K562 (cell line): ENCODE data around the gene WASHC3. TPM values are rescaled to one million over a fixed set of nuclear protein-coding genes. Genes with fewer than 3 reads are reported as not detected.

Experiments used
- CBX2 ChIP-seq: fragments of 200-600 bp; sonication (generic); IDR thresholded peaks from one replicate; pipeline ENCODE4 v1.6.1; 2012; ENCODE audit warnings: mild to moderate bottlenecking, low read length, inconsistent platforms; ENCODE audit not compliant: insufficient read depth, poor library complexity, severe bottlenecking
- CC2D1A ChIP-seq: fragments of 450-650 bp; IDR thresholded peaks from 2 replicates; pipeline ENCODE4 v1.6.1; 2017; ENCODE audit warnings: mild to moderate bottlenecking
- LARP7 ChIP-seq: fragments of 450-650 bp; IDR thresholded peaks from 2 replicates; pipeline ENCODE4 v1.6.1; 2016
- ZNF23 ChIP-seq: fragments of 250-450 bp; sonication (Bioruptor Pico); IDR thresholded peaks from 2 replicates; pipeline ENCODE4 v1.4.0; 2020; ENCODE audit warnings: mild to moderate bottlenecking
- ZNF507 ChIP-seq: conservative IDR thresholded peaks from 2 replicates; pipeline ENCODE4 v1.6.1; 2017; ENCODE audit warnings: missing genetic modification characterization, missing compliant biosample characterization
- ZSCAN29 ChIP-seq: fragments of 450-650 bp; IDR thresholded peaks from 2 replicates; pipeline ENCODE4 v1.6.1; 2017
- polyA plus RNA-seq, 8 experiments: library from polyadenylated mRNA; depleted of rRNA in 4 of 8; stranded (reverse) in 5 of 8; unstranded in 3 of 8; fragments of >200 nt; fragmentation: Nextera tagmentation in 2 of 8; fragmentation: Illumina TruSeq in 1 of 8; extraction: Ambion mirVana in 2 of 8; extraction: Trizol in 1 of 8; gene quantifications; 2 replicates each; pipeline versions ENCODE4 v1.2.1 to v1.2.3, GENCODE V29; 2011 to 2014; ENCODE audit warnings: inconsistent platforms in 1 of 8, missing spikeins in 1 of 8
- total RNA-seq, 7 experiments: library from RNA; depleted of rRNA in 6 of 7; stranded (reverse); fragments of >200 nt in 6 of 7; fragmentation: Illumina TruSeq in 2 of 7; extraction: Trizol in 2 of 7; gene quantifications; 2 replicates each; pipeline versions ENCODE4 v1.2.1 to v1.2.3, GENCODE V29; 2011 to 2021; ENCODE audit warnings: low replicate concordance in 1 of 7
- TF ChIP-seq, protein P1 (sequence below): fragments of 450-650 bp; IDR thresholded peaks from 2 replicates; pipeline ENCODE4 v1.6.1; 2014; ENCODE audit warnings: low read depth, mild to moderate bottlenecking, moderate library complexity, borderline replicate concordance
- TF ChIP-seq, protein P2 (sequence below): fragments of 450-650 bp; formaldehyde crosslinking; IDR thresholded peaks from 2 replicates; pipeline ENCODE4 v1.4.0; 2020; ENCODE audit warnings: mild to moderate bottlenecking, moderate library complexity

WASHC3 gene
- total and polyA plus RNA-seq, 9 of the 15 experiments (the other 6 are each of a cell fraction or from before 2014, with no cell fraction given): 14.3 to 74.9 (median 35.1) TPM

DNA sequence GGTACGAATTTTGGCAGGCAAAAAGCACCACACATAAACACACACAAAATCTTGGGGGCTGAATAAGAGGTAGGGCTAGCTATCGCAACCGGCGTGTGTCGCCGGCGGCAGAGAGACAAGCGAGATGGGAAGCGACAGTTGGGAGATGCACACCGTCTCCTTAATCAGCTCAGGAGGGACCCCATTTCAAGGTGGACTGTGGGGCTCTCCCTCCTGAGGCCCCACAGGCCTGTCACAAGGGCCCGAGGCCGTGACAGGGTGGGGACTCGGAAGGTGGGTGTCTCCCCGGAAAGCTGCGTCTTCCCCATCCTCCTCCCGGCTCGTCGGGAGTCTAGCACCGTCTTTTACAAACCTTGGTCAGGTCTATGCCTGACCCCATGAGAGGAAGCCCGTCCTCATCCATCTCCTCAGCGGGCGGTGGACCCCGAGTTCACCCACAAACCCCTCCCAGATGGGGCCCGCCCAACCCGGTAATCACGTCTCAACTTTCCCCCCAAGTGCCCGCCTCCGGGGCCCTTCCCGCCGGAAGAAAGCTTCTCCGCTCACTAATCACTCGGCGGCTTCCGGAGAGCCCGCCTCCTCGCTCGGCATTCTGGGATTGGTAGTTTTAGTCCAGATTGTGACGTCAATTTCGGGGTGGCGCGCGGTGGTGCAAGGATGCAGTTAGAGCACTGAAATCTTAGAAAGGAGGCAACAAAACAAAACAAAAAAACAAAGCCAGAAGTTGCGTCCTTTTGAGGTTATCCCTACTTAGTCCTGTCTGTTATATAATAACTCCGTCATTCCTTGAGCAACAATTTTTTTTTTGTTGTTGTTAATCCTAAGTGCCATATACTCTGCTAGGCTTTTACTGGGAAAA lies at the start of gene WASHC3 (continued):
- TF ChIP-seq, protein P1, sequence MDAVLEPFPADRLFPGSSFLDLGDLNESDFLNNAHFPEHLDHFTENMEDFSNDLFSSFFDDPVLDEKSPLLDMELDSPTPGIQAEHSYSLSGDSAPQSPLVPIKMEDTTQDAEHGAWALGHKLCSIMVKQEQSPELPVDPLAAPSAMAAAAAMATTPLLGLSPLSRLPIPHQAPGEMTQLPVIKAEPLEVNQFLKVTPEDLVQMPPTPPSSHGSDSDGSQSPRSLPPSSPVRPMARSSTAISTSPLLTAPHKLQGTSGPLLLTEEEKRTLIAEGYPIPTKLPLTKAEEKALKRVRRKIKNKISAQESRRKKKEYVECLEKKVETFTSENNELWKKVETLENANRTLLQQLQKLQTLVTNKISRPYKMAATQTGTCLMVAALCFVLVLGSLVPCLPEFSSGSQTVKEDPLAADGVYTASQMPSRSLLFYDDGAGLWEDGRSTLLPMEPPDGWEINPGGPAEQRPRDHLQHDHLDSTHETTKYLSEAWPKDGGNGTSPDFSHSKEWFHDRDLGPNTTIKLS: peak; percentile 23; the same call in 1 of the 2 replicates
- TF ChIP-seq ZSCAN29 (no peak), LARP7 (0 out of 2 replicates have a peak, but pooled peaks have one; percentile 34), ZNF23 (no peak), CBX2 (no peak), CC2D1A (peak; percentile 19; the same call in 1 of the 2 replicates), ZNF507 (tag) (no peak)
- TF ChIP-seq, protein P2, sequence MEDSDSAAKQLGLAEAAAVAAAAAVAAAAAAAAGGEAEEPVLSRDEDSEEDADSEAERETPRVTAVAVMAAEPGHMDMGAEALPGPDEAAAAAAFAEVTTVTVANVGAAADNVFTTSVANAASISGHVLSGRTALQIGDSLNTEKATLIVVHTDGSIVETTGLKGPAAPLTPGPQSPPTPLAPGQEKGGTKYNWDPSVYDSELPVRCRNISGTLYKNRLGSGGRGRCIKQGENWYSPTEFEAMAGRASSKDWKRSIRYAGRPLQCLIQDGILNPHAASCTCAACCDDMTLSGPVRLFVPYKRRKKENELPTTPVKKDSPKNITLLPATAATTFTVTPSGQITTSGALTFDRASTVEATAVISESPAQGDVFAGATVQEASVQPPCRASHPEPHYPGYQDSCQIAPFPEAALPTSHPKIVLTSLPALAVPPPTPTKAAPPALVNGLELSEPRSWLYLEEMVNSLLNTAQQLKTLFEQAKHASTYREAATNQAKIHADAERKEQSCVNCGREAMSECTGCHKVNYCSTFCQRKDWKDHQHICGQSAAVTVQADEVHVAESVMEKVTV: no peak
